ENCODE measurements around the gene SDHC.

The SDHC gene, protein sequence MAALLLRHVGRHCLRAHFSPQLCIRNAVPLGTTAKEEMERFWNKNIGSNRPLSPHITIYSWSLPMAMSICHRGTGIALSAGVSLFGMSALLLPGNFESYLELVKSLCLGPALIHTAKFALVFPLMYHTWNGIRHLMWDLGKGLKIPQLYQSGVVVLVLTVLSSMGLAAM

GRCh38 chr1:161314201-161314981 lies at the start of gene SDHC:
TSS of gene SDHC (plus strand) at chr1:161314381. CDS start at chr1:161314406, 25 bp downstream.
- peak within 1 kb of the TSS; percentile 96 for H3K4me3 ChIP-seq (ENCODE audit: low read depth, low read length)
- TF ChIP-seq, protein P1, sequence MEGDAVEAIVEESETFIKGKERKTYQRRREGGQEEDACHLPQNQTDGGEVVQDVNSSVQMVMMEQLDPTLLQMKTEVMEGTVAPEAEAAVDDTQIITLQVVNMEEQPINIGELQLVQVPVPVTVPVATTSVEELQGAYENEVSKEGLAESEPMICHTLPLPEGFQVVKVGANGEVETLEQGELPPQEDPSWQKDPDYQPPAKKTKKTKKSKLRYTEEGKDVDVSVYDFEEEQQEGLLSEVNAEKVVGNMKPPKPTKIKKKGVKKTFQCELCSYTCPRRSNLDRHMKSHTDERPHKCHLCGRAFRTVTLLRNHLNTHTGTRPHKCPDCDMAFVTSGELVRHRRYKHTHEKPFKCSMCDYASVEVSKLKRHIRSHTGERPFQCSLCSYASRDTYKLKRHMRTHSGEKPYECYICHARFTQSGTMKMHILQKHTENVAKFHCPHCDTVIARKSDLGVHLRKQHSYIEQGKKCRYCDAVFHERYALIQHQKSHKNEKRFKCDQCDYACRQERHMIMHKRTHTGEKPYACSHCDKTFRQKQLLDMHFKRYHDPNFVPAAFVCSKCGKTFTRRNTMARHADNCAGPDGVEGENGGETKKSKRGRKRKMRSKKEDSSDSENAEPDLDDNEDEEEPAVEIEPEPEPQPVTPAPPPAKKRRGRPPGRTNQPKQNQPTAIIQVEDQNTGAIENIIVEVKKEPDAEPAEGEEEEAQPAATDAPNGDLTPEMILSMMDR (IDR thresholded peaks at IDR 0.05): peak; percentile 10
- peaks cover 7% of the 10 kb centered on the region for H3K4me1 ChIP-seq

DNA sequence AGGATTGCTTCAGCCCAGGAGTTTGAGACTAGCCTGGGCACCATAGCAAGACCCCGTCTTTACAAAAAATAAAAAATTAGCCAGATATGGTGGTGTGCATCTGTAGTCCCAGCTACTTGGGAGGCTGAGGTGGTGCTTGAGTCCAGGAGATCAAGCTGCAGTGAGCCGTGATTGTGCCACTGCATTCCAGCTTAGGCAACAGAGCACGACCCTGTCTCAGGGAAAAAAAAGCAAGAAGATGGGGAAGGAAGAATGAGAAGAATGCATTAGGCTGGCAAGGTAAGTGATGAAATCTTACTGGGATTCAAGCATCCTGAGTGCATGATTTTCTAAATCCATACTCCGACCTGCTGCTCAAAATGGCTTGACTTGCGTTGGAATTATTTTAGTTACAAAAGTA lies 48.9 kb upstream of the SDHC start:
- no peaks in the 10 kb centered on the region for H3K9me3 ChIP-seq (ENCODE audit: control insufficient read depth, low read length)
- H3K79me2 ChIP-seq: no peaks in the 10 kb centered on the region
- H3K4me3 ChIP-seq (ENCODE audit: low read depth, low read length): no peak overlapping the region
- H3K27ac ChIP-seq: no peak overlapping the region
- H3K4me1 ChIP-seq: peaks cover 2% of the 10 kb centered on the region
- H3K27me3 ChIP-seq (ENCODE audit: control insufficient read depth, insufficient read depth, low read length): no peaks in the 10 kb centered on the region
- H2AFZ ChIP-seq: no peak overlapping the region
- TF ChIP-seq, protein P1 (IDR thresholded peaks at IDR 0.05): no peak
- no peak overlapping the region for H3K4me2 ChIP-seq (ENCODE audit: low read length)
- no peak overlapping the region for H3K9ac ChIP-seq
- H3K36me3 ChIP-seq (ENCODE audit: control insufficient read depth, insufficient read depth, low read length): no peaks in the 10 kb centered on the region

More at GRCh38 chr1:161314201-161314981, at the start of gene SDHC:
- Histone ChIP-seq H3K36me3 (ENCODE audit: control insufficient read depth, insufficient read depth, low read length) (no peaks in the 10 kb centered on the region), H3K9ac (peak within 1 kb of the TSS; percentile 87), H3K27ac (peak within 1 kb of the TSS; percentile 92), H2AFZ (peak within 1 kb of the TSS; percentile 93), H3K27me3 (ENCODE audit: control insufficient read depth, insufficient read depth, low read length) (no peaks in the 10 kb centered on the region), H3K4me2 (ENCODE audit: low read length) (peak within 1 kb of the TSS; percentile 74), H3K79me2 (peaks cover 6% of the 10 kb centered on the region), H3K9me3 (ENCODE audit: control insufficient read depth, low read length) (no peaks in the 10 kb centered on the region)

DNA sequence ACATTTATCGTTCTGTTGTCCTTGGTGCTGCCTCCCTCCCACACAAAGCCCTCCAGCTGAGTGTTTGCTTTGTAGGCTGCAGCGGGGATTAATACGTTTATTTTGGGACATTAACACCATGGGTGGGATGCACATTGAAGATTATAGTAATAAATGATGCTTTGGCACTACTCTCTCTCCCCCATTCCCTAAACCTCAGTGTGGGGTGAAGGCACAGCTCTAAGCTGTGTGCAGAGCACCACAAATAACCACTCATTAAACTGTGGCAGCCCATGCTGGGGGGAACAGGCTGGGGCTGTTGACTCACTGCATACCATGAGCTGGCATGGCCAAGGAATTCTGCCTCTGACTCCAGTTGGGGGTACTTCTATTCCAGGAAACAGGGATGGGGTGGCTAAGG lies 48.0 kb upstream of the SDHC start:
- Histone ChIP-seq H2AFZ (no peak overlapping the region), H3K4me3 (ENCODE audit: low read depth, low read length) (no peak overlapping the region), H3K27ac (no peak overlapping the region), H3K4me1 (no peaks in the 10 kb centered on the region), H3K36me3 (ENCODE audit: control insufficient read depth, insufficient read depth, low read length) (no peaks in the 10 kb centered on the region), H3K9ac (no peak overlapping the region), H3K4me2 (ENCODE audit: low read length) (no peak overlapping the region), H3K79me2 (no peaks in the 10 kb centered on the region), H3K9me3 (ENCODE audit: control insufficient read depth, low read length) (no peaks in the 10 kb centered on the region), H3K27me3 (ENCODE audit: control insufficient read depth, insufficient read depth, low read length) (no peaks in the 10 kb centered on the region)
- TF ChIP-seq, protein P1 (IDR thresholded peaks at IDR 0.05): no peak

DNA sequence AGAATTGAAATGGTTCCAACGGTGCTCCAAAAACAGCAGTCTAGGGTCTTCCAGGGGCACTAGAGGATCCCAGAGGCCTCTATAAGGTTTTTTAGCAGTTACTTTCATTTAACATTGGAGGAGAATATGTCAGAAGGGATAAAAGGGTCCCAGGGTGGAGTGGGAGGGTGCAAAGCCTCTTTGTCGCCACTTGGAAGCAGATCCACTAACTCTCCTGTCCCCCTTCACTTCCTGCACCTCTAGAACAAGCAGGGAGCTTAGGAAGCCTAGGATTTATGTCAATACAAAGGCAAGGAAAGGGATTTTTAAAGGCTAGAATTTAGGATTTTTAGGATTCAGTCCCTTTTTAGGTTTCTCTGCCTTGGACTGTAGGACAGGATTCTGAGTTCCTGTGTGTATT lies 47.3 kb upstream of the SDHC start:
- no peak overlapping the region for H2AFZ ChIP-seq
- no peak overlapping the region for H3K27ac ChIP-seq
- H3K4me1 ChIP-seq: no peaks in the 10 kb centered on the region

More for the DNA sequence above, 47.3 kb upstream of the SDHC start:
- no peaks in the 10 kb centered on the region for H3K27me3 ChIP-seq (ENCODE audit: control insufficient read depth, insufficient read depth, low read length)
- no peak overlapping the region for H3K9ac ChIP-seq
- no peaks in the 10 kb centered on the region for H3K79me2 ChIP-seq
- no peaks in the 10 kb centered on the region for H3K9me3 ChIP-seq (ENCODE audit: control insufficient read depth, low read length)
- no peaks in the 10 kb centered on the region for H3K36me3 ChIP-seq (ENCODE audit: control insufficient read depth, insufficient read depth, low read length)
- TF ChIP-seq, protein P1 (IDR thresholded peaks at IDR 0.05): no peak
- no peak overlapping the region for H3K4me3 ChIP-seq (ENCODE audit: low read depth, low read length)
- no peak overlapping the region for H3K4me2 ChIP-seq (ENCODE audit: low read length)
